ENCODE data around the gene PHACTR1. TPM values are rescaled to one million over a fixed set of nuclear protein-coding genes. Genes with fewer than 3 reads are reported as not detected.
"Not testable (repeated sequence)": the region's sequence is repeated elsewhere in the genome, so short reads cannot be mapped to it uniquely, and the experiment has no call there.

PHACTR1 gene
- total RNA-seq, 1 experiment from 2014 or later: not detected

GRCh38 chr6:12749531-12750379, 33.2 kb downstream of the PHACTR1 start:
- DNase-seq (ENCODE audit: low spot score): no peak

- DNase-seq (ENCODE audit: low spot score): no peak
These were observed 33.8 kb downstream of the PHACTR1 start for GRCh38 chr6:12750416-12750815.

- DNase-seq (ENCODE audit: low spot score): peak; percentile 65
These were observed 35.2 kb downstream of the PHACTR1 start for GRCh38 chr6:12751694-12752325.

DNA sequence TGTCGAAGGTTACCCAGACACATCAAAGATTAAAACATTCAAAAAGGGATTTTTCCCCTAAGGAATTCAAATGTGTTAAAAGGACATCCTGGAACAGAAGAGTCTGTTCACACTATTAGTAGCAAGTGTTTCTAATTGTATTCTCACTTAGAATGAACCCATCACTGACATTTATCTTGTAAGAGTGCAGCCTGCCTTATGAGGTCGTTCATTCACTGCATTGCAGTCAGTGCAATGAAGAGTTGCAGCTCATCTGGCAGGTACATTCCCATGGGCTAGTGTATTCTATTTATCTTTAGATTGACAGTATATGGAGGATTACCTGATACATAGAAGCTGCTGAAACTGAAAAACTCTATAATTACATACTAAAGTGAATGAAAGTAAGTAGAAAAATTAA, 36.5 kb downstream of the PHACTR1 start:
- no peak for DNase-seq (ENCODE audit: low spot score)

DNA sequence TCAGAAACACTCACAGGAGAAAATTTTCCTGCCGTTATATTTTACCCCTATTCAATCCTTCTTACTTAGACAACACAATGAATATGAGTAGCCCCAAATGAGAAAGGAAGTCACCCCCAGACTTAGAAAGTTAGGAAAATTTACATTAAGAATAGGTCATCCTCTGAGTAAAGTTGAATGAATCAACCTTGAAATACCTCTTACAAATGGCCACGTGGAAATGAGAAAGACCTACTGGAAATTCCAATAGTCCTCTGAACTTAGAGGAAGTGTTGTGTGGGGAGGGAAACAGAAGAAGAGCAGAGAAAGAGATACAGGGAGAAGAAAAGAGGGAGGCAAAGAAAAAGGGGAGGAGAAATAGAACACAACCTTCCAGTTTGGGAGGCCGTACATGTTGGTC, 43.7 kb downstream of the PHACTR1 start:
- DNase-seq (ENCODE audit: low spot score): no peak

- no peak for DNase-seq (ENCODE audit: low spot score)
These were observed 44.3 kb downstream of the PHACTR1 start for GRCh38 chr6:12760911-12761310.

GRCh38 chr6:12761376-12762115, 45.0 kb downstream of the PHACTR1 start:
- no peak for DNase-seq (ENCODE audit: low spot score)

DNA sequence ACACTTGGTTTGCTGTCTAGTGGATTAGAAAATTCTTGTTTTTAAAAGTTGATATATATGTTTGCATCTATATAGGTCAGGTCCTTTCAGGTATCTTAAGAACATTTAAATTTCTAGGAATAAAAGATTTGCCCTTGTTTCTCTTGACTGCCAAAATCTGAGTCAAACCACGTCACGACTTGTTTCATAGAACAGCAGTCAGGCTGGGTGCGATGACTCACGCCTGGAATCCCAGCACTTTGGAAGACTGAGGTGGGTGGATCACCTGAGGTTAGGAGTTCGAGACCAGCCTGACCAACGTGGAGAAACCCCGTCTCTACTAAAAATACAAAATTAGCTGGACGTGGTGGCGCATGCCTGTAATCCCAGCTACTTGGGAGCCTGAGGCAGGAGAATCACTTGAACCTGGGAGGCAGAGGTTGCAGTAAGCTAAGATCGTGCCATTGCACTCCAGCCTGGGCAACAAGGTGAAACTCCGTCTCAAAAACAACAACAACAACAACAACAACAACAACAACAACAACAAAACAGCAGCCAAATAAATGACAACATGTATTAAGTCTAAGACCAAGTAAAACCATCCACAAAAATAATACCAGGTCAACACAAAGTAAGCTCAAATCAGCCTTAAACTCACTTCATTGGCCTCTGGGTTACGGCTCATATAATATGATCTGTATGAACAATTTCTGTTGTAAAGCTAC, 46.3 kb downstream of the PHACTR1 start:
- DNase-seq (ENCODE audit: low spot score): not testable (repeated sequence)

DNA sequence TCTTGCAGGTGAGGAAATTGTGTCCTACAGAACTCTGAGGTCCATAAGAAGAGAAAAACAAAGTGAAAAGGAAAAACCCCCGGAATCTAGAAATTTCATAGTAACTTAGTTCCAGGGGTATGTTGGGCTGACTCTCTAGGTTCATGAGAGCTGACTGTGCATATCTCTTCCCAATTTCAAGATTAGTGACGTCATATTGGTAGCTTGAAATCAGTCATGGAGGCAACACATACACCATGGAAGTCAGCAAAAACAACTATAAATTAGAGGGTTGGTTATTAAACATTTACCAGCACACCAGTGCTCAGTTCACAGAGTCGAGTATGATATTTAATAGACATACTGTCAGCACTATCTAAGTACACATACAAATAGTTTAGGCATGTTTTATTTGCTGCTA, 49.8 kb downstream of the PHACTR1 start:
- DNase-seq (ENCODE audit: low spot score): no peak

DNA sequence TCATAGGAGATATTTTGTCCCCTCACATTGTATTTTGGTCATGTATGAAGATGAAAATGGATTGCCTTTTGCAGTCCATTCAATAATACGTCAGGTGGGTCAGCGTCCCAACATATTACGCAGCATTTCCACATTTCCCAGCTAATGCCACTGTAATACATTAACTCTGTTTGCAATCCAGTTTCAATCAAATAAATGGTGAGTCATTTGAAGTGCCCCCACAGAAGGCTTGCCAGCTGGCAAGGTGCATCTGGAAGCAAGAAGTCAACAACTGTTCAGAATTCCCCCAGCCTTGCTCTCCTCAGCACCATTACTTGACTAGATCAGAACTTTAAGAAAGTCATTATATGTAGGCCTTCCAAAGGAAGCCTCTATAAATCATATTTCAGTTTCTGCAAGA, 50.4 kb downstream of the PHACTR1 start:
- DNase-seq (ENCODE audit: low spot score): no peak

GRCh38 chr6:12769556-12770256, 53.1 kb downstream of the PHACTR1 start:
- no peak for DNase-seq (ENCODE audit: low spot score)

GRCh38 chr6:12772416-12772815, 55.8 kb downstream of the PHACTR1 start:
- DNase-seq (ENCODE audit: low spot score): no peak

GRCh38 chr6:12776291-12776690, 59.7 kb downstream of the PHACTR1 start:
- no peak for DNase-seq (ENCODE audit: low spot score)

DNA sequence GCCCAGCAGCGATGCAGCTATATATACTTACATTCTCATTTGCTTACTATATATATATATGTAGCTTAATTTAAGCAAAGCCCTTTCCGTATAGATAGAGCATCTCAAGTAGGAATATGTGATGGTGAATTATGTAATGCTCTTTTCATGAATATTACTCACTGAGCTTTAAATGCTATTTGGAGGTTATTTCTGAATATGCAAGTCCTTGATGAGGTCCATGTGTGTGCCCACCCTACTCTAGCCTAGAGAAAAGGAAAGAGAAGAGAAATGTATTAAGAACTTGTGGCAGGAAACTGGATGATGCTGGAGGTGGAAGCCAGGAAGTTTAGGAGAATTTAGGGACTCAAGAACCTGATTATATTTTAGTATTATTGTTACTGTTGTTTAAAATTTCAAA, 63.2 kb downstream of the PHACTR1 start:
- no peak for DNase-seq (ENCODE audit: low spot score)

DNA sequence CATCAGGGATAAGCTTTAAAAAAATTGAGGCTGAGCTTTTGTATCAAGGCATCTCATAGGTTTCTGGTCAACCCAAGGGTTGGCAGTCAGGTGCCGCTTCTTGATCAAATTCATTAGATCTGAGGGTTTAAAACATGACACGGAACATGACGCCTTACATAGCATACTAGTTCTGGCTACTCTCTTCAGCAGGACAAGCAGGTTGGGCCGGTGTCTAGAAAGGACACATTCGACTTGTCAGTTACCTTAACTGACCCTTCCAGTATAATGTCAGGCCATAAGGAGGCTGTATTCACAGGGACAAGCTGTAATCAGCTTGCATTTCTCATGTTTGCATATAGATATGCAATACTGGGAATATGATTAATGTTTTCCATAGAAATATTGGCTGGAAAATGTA, 65.6 kb downstream of the PHACTR1 start:
- DNase-seq (ENCODE audit: low spot score): no peak

DNA sequence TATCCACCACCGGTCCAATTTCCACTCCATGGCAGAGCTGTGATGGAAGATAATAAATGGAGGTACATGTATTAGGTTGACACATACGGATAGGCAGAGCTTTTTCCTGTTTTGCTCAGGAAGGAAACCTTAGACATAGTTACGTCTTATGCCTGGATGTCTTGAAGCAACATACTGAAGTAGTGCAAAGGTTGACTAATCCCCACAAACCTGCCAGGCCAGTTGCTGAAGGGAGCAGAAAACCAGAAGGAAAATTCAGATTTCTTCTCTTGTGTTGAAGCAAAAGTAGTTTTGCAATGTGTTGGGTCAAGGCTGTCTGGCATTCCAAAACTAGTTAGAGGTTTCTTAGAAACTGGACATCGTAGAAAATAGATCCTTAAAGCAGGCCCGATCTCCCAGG, 68.7 kb downstream of the PHACTR1 start:
- DNase-seq (ENCODE audit: low spot score): peak; percentile 59

DNA sequence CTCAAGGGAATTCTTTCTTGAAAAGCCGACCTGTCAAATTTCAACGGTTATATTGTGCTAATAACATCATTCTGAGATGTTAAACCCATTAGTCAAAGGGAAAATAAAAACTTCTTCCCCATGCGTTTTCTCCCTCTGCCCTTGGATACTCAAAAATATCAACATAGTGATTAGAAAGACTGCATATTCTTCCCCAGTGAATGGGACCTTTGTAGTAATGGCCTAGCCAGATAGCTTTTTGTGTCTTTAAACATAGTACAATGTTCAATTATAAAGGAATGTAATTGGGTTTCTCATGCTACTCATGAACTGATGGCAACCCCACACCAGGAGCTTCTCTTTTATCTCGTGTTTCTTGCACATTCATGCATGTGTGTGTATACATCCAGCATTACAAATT, 69.4 kb downstream of the PHACTR1 start:
- no peak for DNase-seq (ENCODE audit: low spot score)

- no peak for DNase-seq (ENCODE audit: low spot score)
These were observed 74.8 kb downstream of the PHACTR1 start for GRCh38 chr6:12791371-12791770.

DNA sequence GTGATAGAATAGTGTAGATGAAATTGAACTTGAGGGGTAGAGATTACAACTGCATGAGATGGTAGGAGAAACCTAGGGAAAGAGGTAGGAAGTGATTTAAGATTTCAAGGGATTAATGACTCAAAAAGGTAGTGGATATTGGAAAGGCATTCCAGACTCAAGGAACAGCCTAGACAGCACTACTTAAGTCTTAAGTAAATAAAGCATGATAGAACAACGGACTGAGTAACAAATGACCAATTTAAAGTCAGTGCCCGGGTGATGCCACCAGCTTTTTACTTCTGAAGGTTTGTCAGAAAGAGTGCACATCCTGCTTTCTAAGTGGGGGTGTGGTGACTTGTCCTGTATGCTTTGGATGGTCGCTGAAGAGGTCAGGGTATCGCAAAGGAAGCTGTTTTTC, 81.8 kb downstream of the PHACTR1 start:
- DNase-seq (ENCODE audit: low spot score): no peak

DNA sequence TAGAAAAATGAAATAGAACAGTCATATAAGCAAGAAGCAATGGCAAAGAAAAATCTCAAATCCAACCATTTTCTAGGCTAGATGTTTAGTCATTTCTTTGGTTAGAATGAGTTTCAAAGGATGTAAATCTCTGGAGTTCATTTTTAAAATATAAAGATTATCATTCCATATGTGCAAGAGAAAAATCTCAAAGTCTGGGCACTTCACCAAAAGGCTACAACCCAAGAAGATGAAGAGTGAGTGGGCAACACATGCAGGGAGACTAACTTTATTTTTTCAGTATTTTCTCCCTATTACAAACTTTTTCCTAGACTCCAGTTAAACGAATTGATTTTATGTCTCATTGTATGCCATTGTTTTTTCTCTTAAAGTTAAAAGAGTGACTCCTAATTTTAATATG, 83.6 kb downstream of the PHACTR1 start:
- no peak for DNase-seq (ENCODE audit: low spot score)

- DNase-seq (ENCODE audit: low spot score): no peak
These were observed 84.6 kb downstream of the PHACTR1 start for GRCh38 chr6:12801141-12801540.
